ENCODE data around the gene IQGAP2.

GRCh38 chr5:76535577-76535976, 132.5 kb downstream of the IQGAP2 start:
- no peak for TF ChIP-seq YY1 (IDR thresholded peaks at IDR 0.05; ENCODE audit: insufficient read depth, insufficient read length)
- no peak for TF ChIP-seq SUZ12 (IDR thresholded peaks at IDR 0.05; ENCODE audit: extremely low read depth, insufficient read depth, insufficient read length)
